Lung microvascular endothelial cell (primary cell): Measurements from ENCODE around the gene NOL4L. TPM values are rescaled to one million over a fixed set of nuclear protein-coding genes. Genes with fewer than 3 reads are reported as not detected.

ENCODE experiments used
- DNase-seq, 2 donors: peaks; one replicate each; pipeline versions ENCODE4 v3.0.0 to v3.0.0-alpha.2; 2010; ENCODE audit warnings: low read depth in 2 of 2
- total RNA-seq: library from RNA; depleted of rRNA; stranded (reverse); fragments of >200 nt; gene quantifications from 2 replicates; pipeline ENCODE4 v1.2.1, GENCODE V29; 2014

The NOL4L gene
- total RNA-seq, 1 donor from 2014 or later = 9.9 TPM

- no peak for DNase-seq
Observed at GRCh38 chr20:32613192-32614053, 28.3 kb upstream of the NOL4L start.

- no peak for DNase-seq
Observed at GRCh38 chr20:32612351-32613191, 27.4 kb upstream of the NOL4L start.

DNA sequence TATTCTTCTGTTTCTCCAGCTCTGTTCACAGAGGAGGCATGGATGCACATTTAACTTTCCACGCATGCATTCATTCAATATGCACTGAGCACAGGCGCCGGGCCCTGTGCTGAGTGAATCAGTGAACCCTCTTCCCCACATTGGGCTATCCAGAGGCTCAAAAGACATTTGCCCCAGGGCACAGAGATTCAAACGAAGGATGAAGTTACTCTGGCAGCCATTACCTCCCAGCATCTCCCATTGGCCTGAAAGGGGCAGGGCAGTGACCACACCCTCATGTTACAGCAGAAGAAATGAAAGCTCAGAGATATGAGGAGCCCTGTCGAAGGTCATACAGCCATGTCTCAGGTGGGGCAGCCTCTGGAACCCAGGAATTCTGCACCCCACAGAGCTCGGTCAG lies 26.7 kb upstream of the NOL4L start:
- no peak for DNase-seq

GRCh38 chr20:32611286-32611685 lies 26.2 kb upstream of the NOL4L start:
- no peak for DNase-seq

DNA sequence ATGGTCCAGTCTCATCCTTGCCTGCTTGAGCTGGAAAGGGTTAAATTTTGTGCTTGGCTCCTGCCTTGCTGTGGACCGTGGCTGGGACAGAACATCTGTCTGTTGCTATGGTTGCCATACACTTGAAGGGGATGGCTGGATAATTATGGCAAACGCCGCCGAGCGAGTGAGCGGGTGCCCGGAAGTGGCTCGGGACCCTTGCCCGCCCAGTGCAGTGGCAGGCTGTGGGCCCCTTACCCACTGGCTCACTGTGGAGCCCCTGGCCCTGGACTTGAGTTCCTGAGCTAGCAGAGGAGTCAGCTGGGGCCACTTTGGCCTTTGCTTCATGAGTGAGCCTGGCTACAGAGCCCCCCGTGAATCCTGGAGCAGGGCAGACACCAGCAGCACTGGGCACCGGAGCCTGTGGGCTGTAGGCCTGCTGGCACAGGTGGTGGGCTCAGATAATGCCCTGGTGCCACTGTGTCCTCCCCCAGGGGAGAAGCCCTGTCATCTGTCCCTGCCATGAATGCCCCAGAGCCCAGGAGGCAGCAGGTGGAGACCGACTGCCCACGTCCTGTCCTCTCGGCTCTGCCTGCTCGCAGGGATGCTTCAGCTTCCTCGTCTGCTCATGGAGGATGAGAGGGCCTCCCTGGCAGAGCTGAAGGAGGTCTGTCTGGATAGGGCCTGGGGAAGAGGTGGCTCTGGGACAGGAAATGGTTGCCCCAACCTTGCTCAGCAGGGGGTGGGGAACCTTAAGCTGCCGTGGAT lies 25.5 kb upstream of the NOL4L start:
- DNase-seq = no peak

- DNase-seq = no peak
Observed at GRCh38 chr20:32609993-32610392, 24.9 kb upstream of the NOL4L start.

- DNase-seq = no peak
Observed at GRCh38 chr20:32609111-32609773, 24.1 kb upstream of the NOL4L start.

GRCh38 chr20:32608664-32609015 lies 23.5 kb upstream of the NOL4L start:
- DNase-seq = no peak

DNA sequence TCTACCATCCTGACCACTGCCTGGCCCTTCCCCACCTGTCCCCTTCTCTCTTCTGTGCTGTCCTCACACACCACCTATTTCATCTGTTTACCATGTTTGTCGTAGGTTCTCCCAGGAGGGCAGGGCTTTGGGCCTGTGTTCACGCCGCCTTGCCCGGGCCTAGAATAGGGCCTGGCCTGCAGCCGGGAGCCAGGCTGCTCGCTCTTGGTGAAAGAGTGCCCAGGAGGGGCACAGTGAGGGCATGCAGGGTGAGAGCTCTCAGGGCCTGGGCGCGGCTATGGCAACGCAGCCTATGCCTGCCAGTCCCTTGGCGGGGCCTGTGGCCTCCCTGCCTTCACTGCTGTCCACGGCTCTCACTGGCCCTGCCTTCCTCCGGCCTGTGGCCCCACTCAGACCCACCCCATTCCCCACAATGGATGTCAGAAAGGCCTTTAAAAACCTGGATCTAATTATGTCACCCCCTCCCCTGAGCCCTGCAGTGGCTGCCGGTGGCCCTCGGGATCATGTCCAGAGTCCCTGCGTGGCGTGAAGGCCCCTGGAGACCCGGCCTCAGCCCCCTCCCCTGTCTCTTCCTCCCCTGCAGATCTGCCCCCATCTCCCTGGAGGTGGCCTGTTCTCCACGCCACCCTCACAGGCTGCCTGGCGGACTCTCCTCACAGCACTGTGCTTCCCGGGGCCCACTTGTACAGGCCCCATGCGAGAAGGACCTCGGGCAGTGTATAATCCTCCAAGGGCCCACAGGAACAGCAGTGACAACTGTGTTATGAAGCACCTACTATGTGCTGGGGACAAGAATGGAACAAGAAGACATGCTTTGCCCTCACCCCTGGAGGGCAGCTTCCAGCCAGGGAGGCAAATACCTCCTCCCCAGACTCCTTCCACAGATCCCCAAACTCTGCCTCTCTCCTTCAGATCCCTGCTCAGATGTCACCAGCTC lies 22.9 kb upstream of the NOL4L start:
- DNase-seq = no peak

- DNase-seq = no peak
Observed at GRCh38 chr20:32607324-32607723, 22.2 kb upstream of the NOL4L start.

DNA sequence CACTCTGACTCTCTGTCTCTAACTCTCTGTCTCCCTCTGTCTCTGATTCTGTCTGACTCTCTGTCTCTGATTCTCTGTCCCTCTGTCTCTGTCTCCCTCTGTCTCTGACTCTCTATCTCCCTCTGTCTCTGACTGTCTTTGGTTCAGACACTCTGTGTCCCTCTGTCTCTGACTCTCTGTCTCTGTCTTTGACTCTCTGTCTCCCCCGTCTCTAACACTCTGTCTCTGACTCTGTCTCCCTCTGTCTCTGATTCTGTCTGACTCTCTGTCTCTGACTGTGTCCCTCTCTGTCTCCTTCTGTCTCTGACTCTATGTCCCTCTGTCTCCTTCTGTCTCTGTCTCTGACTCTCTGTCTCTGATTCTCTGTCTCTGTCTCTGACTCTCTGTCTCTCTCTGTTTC lies 21.7 kb upstream of the NOL4L start:
- no peak for DNase-seq

- no peak for DNase-seq
Observed at GRCh38 chr20:32606107-32606506, 21.0 kb upstream of the NOL4L start.

GRCh38 chr20:32605167-32605656 lies 20.1 kb upstream of the NOL4L start:
- no peak for DNase-seq

DNA sequence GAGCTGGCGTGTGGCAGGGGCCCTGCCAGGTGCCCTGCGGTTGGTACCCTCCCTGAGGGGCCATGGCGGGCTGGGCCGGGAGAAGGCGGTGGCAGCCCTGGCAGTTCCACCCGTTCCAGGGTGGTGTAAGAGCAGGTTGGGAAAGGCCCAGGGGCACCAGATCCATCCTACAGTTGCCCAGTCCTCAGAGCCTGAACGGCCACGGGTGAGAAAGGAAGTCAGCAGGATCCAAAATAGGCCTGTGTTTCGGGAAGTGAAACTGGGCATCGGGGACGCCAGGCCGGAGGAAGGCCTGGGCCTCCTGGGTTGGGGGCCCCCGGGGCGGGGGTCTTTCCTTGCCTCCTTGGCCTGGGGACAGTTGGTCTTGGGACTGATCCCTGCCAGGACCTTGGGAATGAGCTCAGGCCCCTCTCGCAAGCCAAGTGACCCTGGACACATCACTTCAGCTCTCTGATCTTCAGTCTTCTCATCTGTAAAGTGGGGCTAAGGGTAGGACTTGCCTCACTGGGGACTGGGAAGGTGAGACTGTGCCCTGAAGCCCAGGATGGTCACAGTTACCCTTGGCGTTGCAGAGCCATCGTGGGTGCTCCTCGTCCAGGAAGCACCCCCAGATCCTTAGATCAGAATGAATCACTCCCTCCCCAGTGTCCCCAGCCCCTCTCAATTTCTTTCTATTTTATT lies 18.1 kb upstream of the NOL4L start:
- DNase-seq = no peak

DNA sequence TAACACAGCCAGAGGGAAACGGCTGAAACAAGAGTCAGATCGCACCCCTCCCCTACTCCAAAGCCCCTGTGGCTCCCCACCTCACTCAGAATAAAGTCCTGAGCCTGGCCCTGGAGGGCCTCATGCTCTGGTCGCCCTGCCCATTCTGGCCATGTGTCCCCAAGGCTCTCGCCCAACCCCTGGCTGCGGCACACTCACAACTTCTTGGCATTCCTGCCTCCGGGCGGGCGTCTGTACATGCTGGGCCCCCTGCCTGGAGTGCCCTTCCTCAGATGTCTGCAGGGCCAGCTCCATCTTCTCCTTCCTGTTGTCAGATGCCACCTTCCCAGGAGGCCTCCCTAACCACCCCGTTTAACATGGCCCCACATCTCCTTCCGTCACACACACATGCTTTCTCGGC lies 17.1 kb upstream of the NOL4L start:
- DNase-seq = no peak

- no peak for DNase-seq
Observed at GRCh38 chr20:32600681-32601237, 15.6 kb upstream of the NOL4L start.

GRCh38 chr20:32599783-32600340 lies 14.7 kb upstream of the NOL4L start:
- DNase-seq = no peak

GRCh38 chr20:32598606-32599005 lies 13.5 kb upstream of the NOL4L start:
- no peak for DNase-seq

DNA sequence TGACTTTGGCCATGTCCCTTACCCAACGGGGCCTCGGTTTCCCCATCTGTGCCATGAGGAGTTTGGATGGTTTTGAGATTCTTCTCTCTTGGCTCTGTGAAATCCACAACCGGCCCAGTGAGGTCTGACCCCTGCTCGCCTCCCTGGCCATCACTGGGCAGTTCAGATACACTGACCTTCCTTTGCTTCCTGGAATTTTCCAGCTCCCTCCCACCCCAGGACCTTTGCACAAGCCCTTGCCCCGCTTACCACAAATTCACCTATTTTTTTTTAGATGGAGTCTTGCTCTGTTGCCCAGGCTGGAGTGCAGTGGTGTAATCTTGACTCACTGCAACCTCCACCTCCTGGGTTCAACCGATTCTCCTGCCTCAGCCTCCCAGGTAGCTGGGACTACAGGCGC lies 12.6 kb upstream of the NOL4L start:
- DNase-seq = no peak
